Mammary epithelial cell (primary cell): ENCODE results near the gene PPIB.
"Not testable (repeated sequence)": the region's sequence is repeated elsewhere in the genome, so short reads cannot be mapped to it uniquely, and the experiment has no call there.

Source experiments
- EZH2 ChIP-seq: IDR thresholded peaks from 2 replicates; pipeline ENCODE4 v1.6.1; 2012; ENCODE audit warnings: low read length, inconsistent platforms, borderline replicate concordance
- TF ChIP-seq, protein P1 (sequence below), 2 donors: IDR thresholded peaks in 1 of 2; conservative IDR thresholded peaks in 1 of 2; 2 replicates each; pipeline ENCODE4 v1.5.1; 2011 to 2012; ENCODE audit warnings: inconsistent platforms in 2 of 2, low read length in 2 of 2, mild to moderate bottlenecking in 2 of 2, control low read depth in 1 of 2, low read depth in 1 of 2; ENCODE audit not compliant: insufficient read depth in 1 of 2; ENCODE audit errors: extremely low read depth in 1 of 2

DNA sequence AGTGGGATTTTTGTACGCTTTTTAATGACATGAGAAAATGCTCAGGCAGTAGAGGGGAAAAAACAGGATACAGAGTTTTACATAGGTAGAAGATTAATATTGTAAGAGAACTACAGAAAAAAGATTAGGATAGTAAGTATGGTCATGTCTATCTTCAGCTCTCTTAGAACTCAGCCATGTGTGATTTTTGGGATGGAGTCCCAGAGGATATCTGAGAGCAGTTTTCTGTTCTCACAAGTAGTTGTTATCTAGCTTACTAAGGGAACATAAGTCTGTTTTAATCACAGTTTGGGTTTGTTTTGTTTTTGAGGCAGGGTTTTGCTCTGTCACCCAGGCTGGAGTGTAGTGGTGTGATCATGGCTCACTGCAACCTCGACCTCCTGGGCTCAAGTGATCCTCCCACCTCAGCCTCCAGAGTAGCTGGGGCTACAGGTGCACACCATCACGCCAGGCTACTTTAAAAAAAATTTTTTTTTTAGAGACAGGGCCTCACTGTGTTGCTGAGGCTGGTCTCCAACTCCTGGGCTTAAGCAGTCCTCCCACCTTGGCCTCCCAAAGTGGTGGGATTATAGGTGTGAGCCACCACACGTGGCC, 52.6 kb downstream of the PPIB start:
- TF ChIP-seq, protein P1, sequence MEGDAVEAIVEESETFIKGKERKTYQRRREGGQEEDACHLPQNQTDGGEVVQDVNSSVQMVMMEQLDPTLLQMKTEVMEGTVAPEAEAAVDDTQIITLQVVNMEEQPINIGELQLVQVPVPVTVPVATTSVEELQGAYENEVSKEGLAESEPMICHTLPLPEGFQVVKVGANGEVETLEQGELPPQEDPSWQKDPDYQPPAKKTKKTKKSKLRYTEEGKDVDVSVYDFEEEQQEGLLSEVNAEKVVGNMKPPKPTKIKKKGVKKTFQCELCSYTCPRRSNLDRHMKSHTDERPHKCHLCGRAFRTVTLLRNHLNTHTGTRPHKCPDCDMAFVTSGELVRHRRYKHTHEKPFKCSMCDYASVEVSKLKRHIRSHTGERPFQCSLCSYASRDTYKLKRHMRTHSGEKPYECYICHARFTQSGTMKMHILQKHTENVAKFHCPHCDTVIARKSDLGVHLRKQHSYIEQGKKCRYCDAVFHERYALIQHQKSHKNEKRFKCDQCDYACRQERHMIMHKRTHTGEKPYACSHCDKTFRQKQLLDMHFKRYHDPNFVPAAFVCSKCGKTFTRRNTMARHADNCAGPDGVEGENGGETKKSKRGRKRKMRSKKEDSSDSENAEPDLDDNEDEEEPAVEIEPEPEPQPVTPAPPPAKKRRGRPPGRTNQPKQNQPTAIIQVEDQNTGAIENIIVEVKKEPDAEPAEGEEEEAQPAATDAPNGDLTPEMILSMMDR (conservative IDR thresholded peaks at IDR 0.05 in 1 of 2, IDR thresholded peaks at IDR 0.05 in 1 of 2; ENCODE audit: extremely low read depth in 1 of 2, insufficient read depth in 1 of 2, low read depth in 1 of 2, low read length in 2 of 2), result not testable (repeated sequence)
- TF ChIP-seq EZH2, result not testable (repeated sequence)
